ENCODE results near the gene MAN1A1.

DNA sequence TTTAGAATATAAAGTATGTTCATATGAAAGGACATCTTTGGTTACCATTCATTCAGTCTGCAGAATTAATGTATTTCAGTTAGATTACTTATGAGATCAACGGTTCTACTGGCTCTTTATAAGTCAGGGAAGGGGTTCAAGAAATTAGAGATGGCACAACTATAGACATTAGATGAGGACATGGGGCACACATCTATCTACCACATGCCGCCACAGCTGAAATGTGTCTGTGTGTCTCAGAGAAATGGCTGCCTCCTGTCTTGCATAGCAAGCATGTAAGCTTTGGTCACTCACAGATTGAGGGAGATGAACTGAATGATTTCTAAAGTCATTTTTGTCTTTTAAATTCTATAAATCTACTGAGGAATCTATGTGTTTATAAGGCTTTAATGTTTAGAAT, 142.2 kb downstream of the MAN1A1 start:
- TF ChIP-seq POLR2AphosphoS5 (IDR thresholded peaks at IDR 0.05; ENCODE audit: borderline replicate concordance, low read depth, low read length) (no peak), EZH2 (IDR thresholded peaks at IDR 0.05) (no peak), FOXP2 (optimal IDR thresholded peaks at IDR 0.05; ENCODE audit: control extremely low read depth, extremely low read length, insufficient read depth) (no peak)

Measured in SK-N-MC (cell line).